Suprapubic skin (tissue), 3 donors: Measurements from ENCODE around the gene MZB1.

Source experiments
- CTCF ChIP-seq, 2 donors: fragments of 200-600 bp in 1 of 2; fragments of 450-650 bp in 1 of 2; sonication (generic) in 1 of 2; IDR thresholded peaks; one replicate each; pipeline ENCODE4 v1.5.1; 2016 to 2019; ENCODE audit warnings: antibody characterized with exemption in 2 of 2, mild to moderate bottlenecking in 1 of 2, moderate library complexity in 1 of 2
- EP300 ChIP-seq: sonication (generic); formaldehyde crosslinking; IDR thresholded peaks from one replicate; pipeline ENCODE4 v1.6.1; 2017; ENCODE audit warnings: antibody characterized with exemption
- POLR2A ChIP-seq, 2 donors: fragments of 450-650 bp; IDR thresholded peaks; one replicate each; pipeline ENCODE4 v1.6.1; 2017; ENCODE audit warnings: antibody characterized with exemption in 2 of 2, mild to moderate bottlenecking in 2 of 2, moderate library complexity in 2 of 2

GRCh38 chr5:139418793-139419192, 29.1 kb upstream of the MZB1 start:
- no peak for TF ChIP-seq POLR2A (IDR thresholded peaks at IDR 0.05)
- no peak for TF ChIP-seq CTCF (IDR thresholded peaks at IDR 0.05)
- no peak for TF ChIP-seq EP300
